Measurements from ENCODE around the gene ERG. TPM values are rescaled to one million over a fixed set of nuclear protein-coding genes. Genes with fewer than 3 reads are reported as not detected.

ERG gene
- total and polyA plus RNA-seq, 2 of the 8 experiments (the other 6 are each of a cell fraction or from before 2014, with no cell fraction given): 1.0 to 3.0 TPM

DNA sequence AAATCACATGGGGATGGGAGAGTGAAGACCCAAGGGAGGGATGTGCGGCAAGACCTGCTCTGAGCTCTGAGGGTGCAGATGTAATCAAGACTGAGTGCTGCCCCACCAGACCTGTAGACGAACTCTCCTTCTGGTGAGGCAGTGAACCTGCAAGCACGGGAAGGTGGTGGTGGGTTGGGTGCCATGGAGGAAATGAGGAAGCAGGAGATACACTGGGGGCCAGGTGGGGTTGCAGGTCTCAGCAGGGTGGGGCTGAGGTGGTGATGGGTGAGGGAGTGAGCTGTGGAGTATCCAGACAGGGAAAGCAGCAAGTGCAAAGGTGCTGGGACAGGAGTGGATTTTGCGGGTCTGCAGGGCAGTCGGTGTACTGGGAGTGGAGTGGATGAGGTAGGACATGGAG lies 139.2 kb downstream of the ERG start:
- H4K91ac ChIP-seq (replicated peaks; ENCODE audit: insufficient read length, low read length): no peak overlapping the region
- no peak overlapping the region for H3K4me2 ChIP-seq (ENCODE audit: insufficient read depth in 1 of 2, low read depth in 2 of 2, low read length in 2 of 2)
- no peak overlapping the region for H2BK120ac ChIP-seq (replicated peaks; ENCODE audit: low read depth, low read length)
- no peaks in the 10 kb centered on the region for H3K79me1 ChIP-seq (ENCODE audit: low read depth, low read length)
- DNase-seq (ENCODE audit: low read depth in 1 of 2, low spot score in 2 of 2) (no peak), FAIRE-seq (no peak)
- no peaks in the 10 kb centered on the region for H4K20me1 ChIP-seq (replicated peaks in 1 of 2; ENCODE audit: control insufficient read depth in 1 of 2, insufficient read depth in 2 of 2, low read length in 2 of 2)
- no peak overlapping the region for H2AFZ ChIP-seq (ENCODE audit: low read length)
- no peak overlapping the region for H3K27ac ChIP-seq (ENCODE audit: low read depth, low read length)
- no peak overlapping the region for H3K4me3 ChIP-seq (ENCODE audit: extremely low read depth in 1 of 4, insufficient read depth in 2 of 4, low read depth in 3 of 4, low read length in 4 of 4)
- H2AK5ac ChIP-seq (ENCODE audit: low read depth, low read length): no peak overlapping the region
- no peaks in the 10 kb centered on the region for H3K79me2 ChIP-seq (ENCODE audit: control insufficient read depth in 1 of 2, insufficient read depth in 2 of 2, low read length in 2 of 2)
- no peak overlapping the region for H3K23ac ChIP-seq (ENCODE audit: insufficient read length)
- H2BK5ac ChIP-seq (ENCODE audit: low read depth, low read length): no peak overlapping the region
- no peaks in the 10 kb centered on the region for H3K23me2 ChIP-seq (ENCODE audit: low read depth, low read length)
- 89% methylated on average over 5 of the region's 5 CpGs; no CpG with 5 or more reads in 1 of the 2 experiments for WGBS, 2 experiments (ENCODE audit: extremely low coverage in 1 of 2, insufficient coverage in 1 of 2, insufficient read length in 1 of 2, insufficient replicate concordance in 2 of 2, low coverage in 1 of 2, low lambda C conversion rate in 2 of 2, missing lambda C conversion rate in 1 of 2)
- H4K8ac ChIP-seq (ENCODE audit: extremely low read depth, insufficient read depth, low read length): no peak overlapping the region; the same call in 1 of the 2 replicates
- peaks cover 0 to 5% (median 0%) of the 10 kb centered on the region in 4 experiments; a peak in 1 of 7 replicates for H3K4me1 ChIP-seq (replicated peaks in 1 of 4; ENCODE audit: control insufficient read depth in 3 of 4, insufficient read depth in 4 of 4, low read length in 3 of 4)
- no peak overlapping the region for H3K14ac ChIP-seq (ENCODE audit: insufficient read length)
- H3K9ac ChIP-seq (replicated peaks in 1 of 4; ENCODE audit: extremely low read depth in 1 of 4, low read depth in 3 of 4, low read length in 3 of 4): no peak overlapping the region
- no peak overlapping the region for H3K18ac ChIP-seq (ENCODE audit: extremely low read depth, low read length)
- H3K9me3 ChIP-seq (ENCODE audit: insufficient read depth in 2 of 2, low read depth in 1 of 2, low read length in 1 of 2): no peaks in the 10 kb centered on the region; a peak in 1 of 4 replicates
- no peaks in the 10 kb centered on the region; a peak in 3 of 7 replicates for H3K27me3 ChIP-seq (replicated peaks in 1 of 4; ENCODE audit: control insufficient read depth in 3 of 4, extremely low read depth in 1 of 4, insufficient read depth in 3 of 4, low read length in 3 of 4)
- no peaks in the 10 kb centered on the region for H3K36me3 ChIP-seq (ENCODE audit: control insufficient read depth in 2 of 4, insufficient read depth in 4 of 4, low read length in 3 of 4)
- TF ChIP-seq TEAD4 (IDR thresholded peaks at IDR 0.05; ENCODE audit: low read depth, low read length) (no peak), SIX5 (IDR thresholded peaks at IDR 0.05; ENCODE audit: low read depth, low read length) (no peak), CEBPB (IDR thresholded peaks at IDR 0.05; ENCODE audit: low read depth, low read length) (no peak), TBP (IDR thresholded peaks at IDR 0.05; ENCODE audit: low read depth, low read length) (no peak), POLR2A (IDR thresholded peaks at IDR 0.05; ENCODE audit: control extremely low read depth in 1 of 2, low read depth in 2 of 2, low read length in 2 of 2) (no peak)
- no peak overlapping the region; the same call in 1 of the 2 replicates for H2BK15ac ChIP-seq (ENCODE audit: low read length)
- no peak overlapping the region for H4K5ac ChIP-seq (ENCODE audit: insufficient read length, low read depth, low read length)
- H2BK12ac ChIP-seq (ENCODE audit: low read depth, low read length): no peak overlapping the region
- no peak overlapping the region for H3K4ac ChIP-seq (replicated peaks; ENCODE audit: insufficient read length, low read depth, low read length)
- ChIA-PET CTCF (ENCODE audit: partially characterized antibody) (interaction anchor here (0.7 to 1.6 kb wide), 4 partner anchors 189 to 779 kb away, joined by 3 read pairs; no protein-coding TSS in a partner anchor), POLR2A (ENCODE audit: partially characterized antibody) (no interaction called here)
- no peak overlapping the region for H2BK20ac ChIP-seq (ENCODE audit: low read length)
- no peak overlapping the region for H3K56ac ChIP-seq (replicated peaks; ENCODE audit: insufficient read length, low read depth, low read length)

All from H1 (cell line).